SHP77 (cell line): Measurements from ENCODE around the gene ZNF214.
"Not testable (repeated sequence)": the region's sequence is repeated elsewhere in the genome, so short reads cannot be mapped to it uniquely, and the experiment has no call there.

ENCODE experiments used
- DNase-seq, 2 experiments: peaks; one replicate each; lab custom pipeline; 2025; lab: John Stamatoyannopoulos, UW

The ZNF214 gene

GRCh38 chr11:6988506-6988905, 31.6 kb downstream of the ZNF214 start:
- DNase-seq = no peak

GRCh38 chr11:6986487-6986886, 33.7 kb downstream of the ZNF214 start:
- no peak for DNase-seq

- no peak for DNase-seq
Measured at GRCh38 chr11:6979365-6979764, 40.8 kb downstream of the ZNF214 start.

GRCh38 chr11:6969854-6970253, 50.3 kb downstream of the ZNF214 start:
- not testable (repeated sequence) for DNase-seq

- no peak for DNase-seq
Measured at GRCh38 chr11:6968816-6969215, 51.3 kb downstream of the ZNF214 start.

GRCh38 chr11:6962673-6963072, 57.5 kb downstream of the ZNF214 start:
- no peak for DNase-seq

- DNase-seq = no peak
Measured at GRCh38 chr11:6962141-6962540, 58.0 kb downstream of the ZNF214 start.

- DNase-seq = not testable (repeated sequence)
Measured at GRCh38 chr11:6954248-6954647, 65.9 kb downstream of the ZNF214 start.
